ENCODE measurements around the gene ITPKB. TPM values are rescaled to one million over a fixed set of nuclear protein-coding genes. Genes with fewer than 3 reads are reported as not detected.

Gene ITPKB
- total RNA-seq, 1 donor from 2014 or later = 19.5 TPM

DNA sequence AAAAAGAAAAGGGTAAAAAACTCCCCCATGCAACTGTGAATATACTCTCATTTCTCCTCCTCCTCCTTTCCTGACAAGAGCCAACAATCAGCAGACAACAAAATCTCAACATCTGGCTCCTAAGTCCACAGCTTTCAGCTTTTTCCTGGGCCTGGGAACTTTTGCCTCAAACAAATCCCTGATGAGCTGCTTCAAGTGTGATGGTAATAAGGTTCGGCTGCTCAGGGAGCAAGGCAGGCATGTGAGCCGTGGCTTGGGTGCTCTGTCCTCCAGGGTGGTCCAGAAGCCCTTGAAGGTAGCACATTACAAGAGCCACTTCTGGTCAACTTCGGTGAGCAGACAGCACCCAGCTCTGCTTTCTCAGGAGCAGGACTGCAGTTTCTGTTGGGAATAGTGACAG lies 46.3 kb downstream of the ITPKB start:
- DNase-seq = no peak
- ATAC-seq = no peak

GRCh38 chr1:226692051-226692792 lies 46.9 kb downstream of the ITPKB start:
- intact Hi-C loops (cut with micrococcal nuclease) = no loop called here

More for the DNA sequence above, 46.3 kb downstream of the ITPKB start:
- intact Hi-C loops (cut with micrococcal nuclease) = no loop called here

GRCh38 chr1:226691247-226691646 lies 47.8 kb downstream of the ITPKB start:
- intact Hi-C loops (cut with micrococcal nuclease) = no loop called here
- DNase-seq = no peak
- peak; percentile 29 for ATAC-seq

More at GRCh38 chr1:226692051-226692792, 46.9 kb downstream of the ITPKB start:
- ATAC-seq (no peak), DNase-seq (no peak)

GRCh38 chr1:226690460-226690982 lies 48.6 kb downstream of the ITPKB start:
- ATAC-seq = no peak
- intact Hi-C loops (cut with micrococcal nuclease) = no loop called here
- DNase-seq = no peak

DNA sequence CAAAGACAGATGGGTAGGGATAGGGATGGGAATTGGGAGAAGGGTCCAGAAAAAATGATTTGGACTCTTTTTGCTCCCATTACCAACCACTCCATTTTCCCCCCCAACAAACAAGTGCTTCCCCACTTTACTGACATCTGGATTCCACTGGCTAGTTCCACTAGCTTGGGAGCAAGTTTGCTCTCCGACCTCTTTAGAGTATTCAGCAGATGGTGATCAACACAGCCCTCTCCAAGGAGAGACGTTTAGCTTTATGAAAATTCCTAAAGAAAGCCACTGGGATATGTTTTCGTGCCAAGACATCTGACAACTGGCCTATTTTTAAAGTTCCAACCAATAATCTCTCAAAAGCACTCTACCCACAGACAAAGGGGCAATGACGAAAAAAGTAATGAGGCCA lies 50.3 kb downstream of the ITPKB start:
- DNase-seq (no peak), ATAC-seq (peak; percentile 45)
- intact Hi-C loops (cut with micrococcal nuclease) = no loop called here

DNA sequence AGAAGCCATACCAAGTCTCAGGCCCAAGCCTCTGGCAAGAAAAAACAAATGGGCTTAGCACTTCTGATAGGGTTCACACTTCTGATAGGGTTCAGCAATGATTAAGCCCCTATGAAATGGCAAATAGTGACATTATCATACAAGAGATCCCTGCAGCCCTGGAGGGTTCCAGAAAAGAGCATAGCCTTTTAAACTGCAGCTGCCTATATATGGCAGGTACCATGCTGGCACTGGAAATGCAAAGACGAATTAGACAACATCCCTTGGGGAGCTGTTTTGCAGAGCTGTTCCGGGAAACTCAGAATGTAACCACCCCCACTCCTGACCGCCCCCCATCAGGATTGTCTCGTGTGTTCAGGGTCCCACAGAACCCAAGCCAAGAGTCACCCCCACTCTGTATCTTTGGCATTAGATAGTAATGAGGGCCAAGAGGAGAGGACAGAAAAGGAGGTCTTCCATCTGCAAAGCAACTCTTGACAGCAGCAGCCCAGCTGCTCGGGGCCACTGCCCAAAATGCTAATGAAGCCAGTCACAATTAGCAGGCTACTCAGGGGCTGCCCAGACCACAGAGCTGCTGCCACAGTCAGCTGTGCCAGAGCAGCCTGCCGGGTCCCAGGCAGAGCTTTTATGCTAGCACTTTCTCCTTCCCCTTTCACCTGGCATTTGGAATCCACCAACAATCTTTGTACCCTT lies 50.9 kb downstream of the ITPKB start:
- ATAC-seq (no peak), DNase-seq (no peak)
- intact Hi-C loops (cut with micrococcal nuclease) = no loop called here

DNA sequence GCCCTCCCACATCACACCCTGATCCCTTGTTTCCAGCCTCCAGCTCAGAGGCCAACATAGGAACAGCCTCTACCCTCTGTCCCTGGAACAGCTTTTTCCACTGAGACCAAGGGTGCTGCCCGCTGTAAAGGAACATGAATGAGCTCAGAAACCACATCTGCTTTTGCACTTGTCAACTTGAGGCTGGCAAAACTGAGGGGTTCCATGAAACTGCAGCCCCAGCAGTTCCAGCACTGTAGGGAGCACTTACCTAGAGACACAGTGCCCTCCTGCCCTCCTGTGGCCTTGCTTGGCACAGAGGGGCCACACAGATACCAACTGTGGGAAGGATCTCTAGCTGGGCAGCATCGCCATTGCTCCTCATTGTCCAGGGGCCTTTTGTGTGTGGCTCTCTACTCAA lies 51.7 kb downstream of the ITPKB start:
- intact Hi-C loops (cut with micrococcal nuclease) = no loop called here

GRCh38 chr1:226686440-226687425 lies 52.3 kb downstream of the ITPKB start:
- DNase-seq = no peak
- intact Hi-C loops (cut with micrococcal nuclease) = no loop called here
- ATAC-seq = no peak

More for the DNA sequence above, 51.7 kb downstream of the ITPKB start:
- peak; percentile 56 for ATAC-seq
- DNase-seq = no peak

GRCh38 chr1:226685196-226685820 lies 53.8 kb downstream of the ITPKB start:
- intact Hi-C loops (cut with micrococcal nuclease) = no loop called here
- DNase-seq (no peak), ATAC-seq (no peak)

- intact Hi-C loops (cut with micrococcal nuclease) = no loop called here
- DNase-seq = no peak
- ATAC-seq = no peak
Measured at GRCh38 chr1:226684026-226684425, 55.1 kb downstream of the ITPKB start.

DNA sequence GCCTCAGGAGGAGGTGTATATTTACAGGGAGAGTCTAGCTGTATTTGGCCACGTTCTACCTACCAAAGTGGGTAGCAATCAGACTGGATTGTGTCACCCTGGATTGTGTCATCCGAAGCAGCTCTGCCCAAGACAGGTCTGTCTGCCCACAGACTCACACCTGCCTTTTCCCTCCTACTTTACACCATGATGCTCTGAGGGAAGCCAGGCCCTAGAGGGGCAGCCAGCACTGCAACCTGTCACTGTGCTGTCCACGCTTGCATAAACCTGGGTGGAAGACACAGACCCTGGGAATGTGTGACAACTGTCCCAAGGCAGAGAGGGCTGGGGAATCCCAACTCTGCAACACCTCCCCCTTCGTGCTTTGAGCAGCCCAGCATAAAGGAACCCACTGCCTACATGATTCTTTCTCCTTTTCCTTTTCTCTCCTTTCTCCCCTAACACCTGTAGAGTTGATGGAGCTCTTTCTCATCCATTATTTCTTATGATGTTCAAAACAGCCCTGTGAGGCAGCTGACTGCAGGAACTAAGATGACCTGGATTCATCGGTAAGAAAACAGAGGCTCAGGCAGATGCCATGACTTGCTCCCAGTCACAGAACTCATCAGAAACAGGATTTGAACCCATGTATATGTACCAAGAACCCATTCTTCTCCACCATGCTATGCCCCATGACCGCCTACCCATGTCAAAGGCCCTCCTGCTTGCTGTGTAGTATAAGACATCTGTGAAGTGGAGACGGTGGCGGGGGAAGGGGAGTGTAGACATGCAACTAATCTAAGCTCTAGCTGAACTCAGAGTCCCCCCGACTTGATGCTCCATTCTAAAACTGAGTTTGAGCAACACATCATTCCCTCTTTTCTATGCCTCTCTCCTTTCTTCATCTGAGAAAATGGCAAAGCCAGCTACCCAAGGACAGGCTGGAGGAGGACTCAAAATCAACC lies 55.9 kb downstream of the ITPKB start:
- DNase-seq = no peak
- intact Hi-C loops (cut with micrococcal nuclease) = no loop called here
- no peak for ATAC-seq

DNA sequence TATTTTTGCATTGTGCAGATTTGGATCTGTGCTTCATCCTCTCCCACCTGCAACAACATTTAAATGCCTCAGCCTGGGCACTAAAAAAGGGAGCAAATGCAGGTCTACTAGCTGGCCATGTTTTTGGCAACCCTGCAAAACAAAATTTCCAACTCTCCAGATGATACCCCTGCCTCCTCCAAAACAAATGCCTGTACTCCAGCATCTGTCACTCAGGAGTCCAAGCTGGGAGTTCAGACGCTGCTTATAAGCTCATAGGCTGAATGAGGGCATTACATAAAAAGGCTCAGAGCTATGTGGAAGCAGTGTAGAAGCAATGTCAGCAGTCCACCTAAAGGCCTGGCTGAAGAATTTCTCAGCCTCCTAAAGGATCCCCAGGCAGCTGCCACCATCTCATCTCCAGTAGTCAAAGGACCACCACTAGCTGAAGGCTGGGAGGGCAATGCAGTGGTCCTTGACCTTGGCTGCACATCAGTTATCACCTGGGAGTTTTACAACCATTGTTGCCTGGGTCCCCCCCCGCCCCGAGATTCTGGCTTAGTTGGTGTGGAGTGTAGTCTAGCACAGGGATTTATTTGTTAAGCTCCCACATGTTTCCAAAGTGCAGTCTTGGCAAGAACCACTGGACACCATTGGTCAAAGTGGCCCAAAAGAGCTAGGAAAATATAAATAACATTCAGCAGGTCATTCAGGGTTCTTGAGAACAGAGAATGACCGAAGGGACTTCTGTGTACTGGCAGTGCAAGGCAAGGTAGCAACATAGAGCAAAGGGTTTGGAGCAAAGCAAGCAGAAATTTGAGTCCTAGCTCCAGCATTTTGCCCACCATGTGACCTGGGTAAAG lies 57.2 kb downstream of the ITPKB start:
- intact Hi-C loops (cut with micrococcal nuclease) = no loop called here
- no peak for ATAC-seq
- no peak for DNase-seq

- no peak for DNase-seq
- ATAC-seq = no peak
- intact Hi-C loops (cut with micrococcal nuclease) = no loop called here
Measured at GRCh38 chr1:226680653-226681052, 58.4 kb downstream of the ITPKB start.

DNA sequence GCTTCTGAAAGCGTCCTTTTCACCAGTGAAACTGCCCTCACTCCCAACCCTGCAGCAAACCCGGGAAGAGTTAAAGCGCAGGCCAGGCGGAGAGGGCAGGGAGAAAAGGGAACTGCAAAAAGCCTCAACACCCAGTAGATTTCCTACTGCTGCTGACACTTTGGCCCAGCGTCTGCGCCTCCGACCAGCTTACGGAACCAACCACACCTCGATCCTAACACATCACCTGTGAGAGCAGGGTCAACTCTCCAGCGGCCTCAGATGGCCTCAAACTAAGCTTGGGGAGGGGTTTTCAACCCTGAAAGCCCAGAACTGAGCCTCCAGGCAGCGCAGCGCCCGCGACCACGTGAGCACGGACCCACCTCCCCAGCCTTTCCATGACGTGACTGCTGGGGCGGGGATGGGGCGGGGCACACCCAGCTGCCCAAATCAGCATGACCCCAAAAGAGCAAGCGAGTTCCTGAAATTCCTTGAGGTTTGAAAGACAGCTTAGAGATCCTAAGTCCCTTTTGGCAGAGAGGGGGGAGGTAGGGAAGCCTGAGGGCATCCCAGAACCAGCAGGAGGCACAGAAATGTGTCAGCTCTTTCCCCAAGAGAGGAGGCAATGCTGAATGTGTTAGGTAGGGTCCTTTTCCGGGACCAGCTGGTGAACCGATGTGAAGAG lies 59.1 kb downstream of the ITPKB start:
- DNase-seq = peak; percentile 90
- intact Hi-C loops (cut with micrococcal nuclease) = no loop called here
- ATAC-seq = peak; percentile 84

DNA sequence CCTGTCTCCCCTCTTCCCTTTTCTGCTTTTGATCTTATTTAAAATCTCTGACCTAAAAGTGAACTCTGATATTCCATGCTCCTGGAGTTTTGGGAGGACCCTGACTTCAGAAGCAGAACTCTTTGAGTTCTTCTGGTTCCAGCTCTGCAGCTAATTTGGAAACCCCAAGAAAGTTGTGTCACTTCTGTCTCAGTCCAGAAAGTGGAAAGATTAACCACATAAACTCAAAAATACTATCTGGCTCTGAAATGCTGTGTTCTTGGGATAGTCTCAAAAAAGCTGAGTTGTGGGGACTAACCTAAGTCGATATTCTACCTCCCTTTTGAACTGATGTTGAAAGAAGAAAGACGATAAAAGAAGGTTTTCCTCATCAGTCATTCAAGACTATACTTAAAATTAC lies 59.8 kb downstream of the ITPKB start:
- DNase-seq = no peak
- intact Hi-C loops (cut with micrococcal nuclease) = no loop called here
- ATAC-seq = no peak

GRCh38 chr1:226678701-226679100 lies 60.4 kb downstream of the ITPKB start:
- intact Hi-C loops (cut with micrococcal nuclease) = no loop called here
- no peak for ATAC-seq
- DNase-seq = no peak

GRCh38 chr1:226678251-226678650 lies 60.8 kb downstream of the ITPKB start:
- intact Hi-C loops (cut with micrococcal nuclease) = no loop called here
- ATAC-seq = no peak
- no peak for DNase-seq

All from left ventricle myocardium superior (tissue), 1 donor.